Measurements from ENCODE around the gene AKAP3.

The AKAP3 gene

GRCh38 chr12:4621511-4621910, 27.3 kb downstream of the AKAP3 start:
- H3K9me3 ChIP-seq (replicated peaks in 1 of 2; ENCODE audit: control insufficient read depth in 2 of 2, insufficient read depth in 1 of 2, low read depth in 1 of 2, low read length in 2 of 2), result no peaks in the 10 kb centered on the region
- no peak overlapping the region for H2BK15ac ChIP-seq (ENCODE audit: low read length)
- H2AFZ ChIP-seq (ENCODE audit: low read length), result no peak overlapping the region
- H3K4me1 ChIP-seq (ENCODE audit: control insufficient read depth in 2 of 2, insufficient read depth in 1 of 2, low read depth in 1 of 2, low read length in 2 of 2), result no peaks in the 10 kb centered on the region
- H3K23ac ChIP-seq (ENCODE audit: low read depth, low read length, poor library complexity), result no peak overlapping the region
- no peak overlapping the region for H3K4ac ChIP-seq (ENCODE audit: low read length)
- no peak overlapping the region for H2BK120ac ChIP-seq (ENCODE audit: low read depth, low read length)
- no peak overlapping the region for H4K8ac ChIP-seq (ENCODE audit: low read depth, low read length)
- H3K36me3 ChIP-seq (replicated peaks in 1 of 2; ENCODE audit: control insufficient read depth in 2 of 2, insufficient read depth in 2 of 2, low read length in 2 of 2), result no peaks in the 10 kb centered on the region
- no peak overlapping the region for H3K9ac ChIP-seq (ENCODE audit: low read depth, low read length, poor library complexity)
- no peak overlapping the region for H3K14ac ChIP-seq (ENCODE audit: low read length)
- H3K18ac ChIP-seq (ENCODE audit: low read length), result no peak overlapping the region
- no peak overlapping the region for H4K91ac ChIP-seq (ENCODE audit: low read depth, low read length, poor library complexity)
- H3K4me2 ChIP-seq (ENCODE audit: insufficient read depth, low read length, poor library complexity, severe bottlenecking), result no peak overlapping the region
- H2BK12ac ChIP-seq (ENCODE audit: low read length), result no peak overlapping the region
- no CpG with 5 or more reads among the region's 3 CpGs for WGBS, 2 donors (ENCODE audit: extremely low coverage in 2 of 2, insufficient read length in 2 of 2, insufficient replicate concordance in 1 of 2)
- H3K27ac ChIP-seq (replicated peaks; ENCODE audit: low read length), result no peak overlapping the region
- H3K79me1 ChIP-seq (ENCODE audit: low read depth, low read length), result no peaks in the 10 kb centered on the region
- DNase-seq (ENCODE audit: low spot score), result no peak
- no peak overlapping the region for H3K4me3 ChIP-seq (ENCODE audit: low read length in 2 of 2)
- H3K27me3 ChIP-seq (ENCODE audit: control insufficient read depth in 3 of 3, insufficient read depth in 3 of 3, low read depth in 1 of 3, low read length in 3 of 3), result peaks cover 0 to 3% (median 0%) of the 10 kb centered on the region in 3 experiments
- no peak overlapping the region for H2BK5ac ChIP-seq (ENCODE audit: low read length)
- H2AK5ac ChIP-seq (ENCODE audit: low read depth, low read length), result no peak overlapping the region

GRCh38 chr12:4615667-4616066, 33.2 kb downstream of the AKAP3 start:
- 100% methylated on average over 1 of the region's 9 CpGs; no CpG with 5 or more reads in 1 of the 2 donors for WGBS, 2 donors (ENCODE audit: extremely low coverage in 2 of 2, insufficient read length in 2 of 2, insufficient replicate concordance in 1 of 2)
- DNase-seq (ENCODE audit: low spot score), result no peak
- H3K4ac ChIP-seq (ENCODE audit: low read length), result no peak overlapping the region

GRCh38 chr12:4610481-4610880, 38.4 kb downstream of the AKAP3 start:
- H3K27ac ChIP-seq (replicated peaks; ENCODE audit: low read length), result no peak overlapping the region
- no peaks in the 10 kb centered on the region for H3K79me1 ChIP-seq (ENCODE audit: low read depth, low read length)
- H4K8ac ChIP-seq (ENCODE audit: low read depth, low read length), result no peak overlapping the region
- no peak overlapping the region for H3K4me3 ChIP-seq (ENCODE audit: low read length in 2 of 2)
- no peak overlapping the region for H3K9ac ChIP-seq (ENCODE audit: low read depth, low read length, poor library complexity)
- H2AK5ac ChIP-seq (ENCODE audit: low read depth, low read length), result no peak overlapping the region
- no peak overlapping the region for H4K91ac ChIP-seq (ENCODE audit: low read depth, low read length, poor library complexity)
- no CpG with 5 or more reads among the region's 4 CpGs for WGBS, 2 donors (ENCODE audit: extremely low coverage in 2 of 2, insufficient read length in 2 of 2, insufficient replicate concordance in 1 of 2)
- no peak overlapping the region for H3K4me2 ChIP-seq (ENCODE audit: insufficient read depth, low read length, poor library complexity, severe bottlenecking)
- no peak overlapping the region for H2BK5ac ChIP-seq (ENCODE audit: low read length)
- H3K14ac ChIP-seq (ENCODE audit: low read length), result no peak overlapping the region
- no peak overlapping the region for H2BK120ac ChIP-seq (ENCODE audit: low read depth, low read length)
- H2AFZ ChIP-seq (ENCODE audit: low read length), result no peak overlapping the region
- H3K9me3 ChIP-seq (replicated peaks in 1 of 2; ENCODE audit: control insufficient read depth in 2 of 2, insufficient read depth in 1 of 2, low read depth in 1 of 2, low read length in 2 of 2), result no peaks in the 10 kb centered on the region
- peaks cover 0 to 8% of the 10 kb centered on the region in 2 donors for H3K4me1 ChIP-seq (ENCODE audit: control insufficient read depth in 2 of 2, insufficient read depth in 1 of 2, low read depth in 1 of 2, low read length in 2 of 2)
- no peaks in the 10 kb centered on the region for H3K27me3 ChIP-seq (ENCODE audit: control insufficient read depth in 3 of 3, insufficient read depth in 3 of 3, low read depth in 1 of 3, low read length in 3 of 3)
- no peak overlapping the region for H2BK15ac ChIP-seq (ENCODE audit: low read length)
- no peak overlapping the region for H3K23ac ChIP-seq (ENCODE audit: low read depth, low read length, poor library complexity)
- peaks cover 8 to 71% of the 10 kb centered on the region in 2 donors for H3K36me3 ChIP-seq (replicated peaks in 1 of 2; ENCODE audit: control insufficient read depth in 2 of 2, insufficient read depth in 2 of 2, low read length in 2 of 2)
- H3K4ac ChIP-seq (ENCODE audit: low read length), result no peak overlapping the region
- DNase-seq (ENCODE audit: low spot score), result no peak
- H3K18ac ChIP-seq (ENCODE audit: low read length), result no peak overlapping the region
- H2BK12ac ChIP-seq (ENCODE audit: low read length), result no peak overlapping the region

More at GRCh38 chr12:4615667-4616066, 33.2 kb downstream of the AKAP3 start:
- Histone ChIP-seq H4K91ac (ENCODE audit: low read depth, low read length, poor library complexity) (no peak overlapping the region), H3K14ac (ENCODE audit: low read length) (peak overlapping the region; percentile 33), H3K36me3 (replicated peaks in 1 of 2; ENCODE audit: control insufficient read depth in 2 of 2, insufficient read depth in 2 of 2, low read length in 2 of 2) (peaks cover 8 to 52% of the 10 kb centered on the region in 2 donors), H3K4me1 (ENCODE audit: control insufficient read depth in 2 of 2, insufficient read depth in 1 of 2, low read depth in 1 of 2, low read length in 2 of 2) (no peaks in the 10 kb centered on the region), H3K9ac (ENCODE audit: low read depth, low read length, poor library complexity) (peak overlapping the region; percentile 47), H3K23ac (ENCODE audit: low read depth, low read length, poor library complexity) (no peak overlapping the region), H2BK120ac (ENCODE audit: low read depth, low read length) (no peak overlapping the region), H2AFZ (ENCODE audit: low read length) (no peak overlapping the region), H3K9me3 (replicated peaks in 1 of 2; ENCODE audit: control insufficient read depth in 2 of 2, insufficient read depth in 1 of 2, low read depth in 1 of 2, low read length in 2 of 2) (no peaks in the 10 kb centered on the region), H3K4me2 (ENCODE audit: insufficient read depth, low read length, poor library complexity, severe bottlenecking) (no peak overlapping the region), H3K18ac (ENCODE audit: low read length) (no peak overlapping the region), H2BK15ac (ENCODE audit: low read length) (no peak overlapping the region), H2AK5ac (ENCODE audit: low read depth, low read length) (no peak overlapping the region), H2BK5ac (ENCODE audit: low read length) (peak overlapping the region; percentile 33), H3K79me1 (ENCODE audit: low read depth, low read length) (no peaks in the 10 kb centered on the region), H4K8ac (ENCODE audit: low read depth, low read length) (no peak overlapping the region), H3K27me3 (ENCODE audit: control insufficient read depth in 3 of 3, insufficient read depth in 3 of 3, low read depth in 1 of 3, low read length in 3 of 3) (no peaks in the 10 kb centered on the region), H3K27ac (replicated peaks; ENCODE audit: low read length) (no peak overlapping the region), H2BK12ac (ENCODE audit: low read length) (peak overlapping the region; percentile 30), H3K4me3 (ENCODE audit: low read length in 2 of 2) (no peak overlapping the region)

- H3K14ac ChIP-seq (ENCODE audit: low read length), result no peak overlapping the region
- no peak overlapping the region for H2BK5ac ChIP-seq (ENCODE audit: low read length)
These were observed 39.8 kb downstream of the AKAP3 start for GRCh38 chr12:4609071-4609470.

More at GRCh38 chr12:4609071-4609470, 39.8 kb downstream of the AKAP3 start:
- Histone ChIP-seq H3K4me2 (ENCODE audit: insufficient read depth, low read length, poor library complexity, severe bottlenecking) (no peak overlapping the region), H2BK15ac (ENCODE audit: low read length) (no peak overlapping the region), H3K9me3 (replicated peaks in 1 of 2; ENCODE audit: control insufficient read depth in 2 of 2, insufficient read depth in 1 of 2, low read depth in 1 of 2, low read length in 2 of 2) (no peaks in the 10 kb centered on the region), H3K4me3 (ENCODE audit: low read length in 2 of 2) (no peak overlapping the region), H3K79me1 (ENCODE audit: low read depth, low read length) (no peaks in the 10 kb centered on the region), H2BK120ac (ENCODE audit: low read depth, low read length) (no peak overlapping the region), H3K27ac (replicated peaks; ENCODE audit: low read length) (no peak overlapping the region), H3K9ac (ENCODE audit: low read depth, low read length, poor library complexity) (no peak overlapping the region), H3K4me1 (ENCODE audit: control insufficient read depth in 2 of 2, insufficient read depth in 1 of 2, low read depth in 1 of 2, low read length in 2 of 2) (peaks cover 0 to 8% of the 10 kb centered on the region in 2 donors), H4K91ac (ENCODE audit: low read depth, low read length, poor library complexity) (no peak overlapping the region), H2AFZ (ENCODE audit: low read length) (no peak overlapping the region), H4K8ac (ENCODE audit: low read depth, low read length) (no peak overlapping the region), H3K27me3 (ENCODE audit: control insufficient read depth in 3 of 3, insufficient read depth in 3 of 3, low read depth in 1 of 3, low read length in 3 of 3) (no peaks in the 10 kb centered on the region), H3K23ac (ENCODE audit: low read depth, low read length, poor library complexity) (no peak overlapping the region), H3K36me3 (replicated peaks in 1 of 2; ENCODE audit: control insufficient read depth in 2 of 2, insufficient read depth in 2 of 2, low read length in 2 of 2) (peaks cover 5 to 58% of the 10 kb centered on the region in 2 donors), H2BK12ac (ENCODE audit: low read length) (no peak overlapping the region), H2AK5ac (ENCODE audit: low read depth, low read length) (no peak overlapping the region), H3K4ac (ENCODE audit: low read length) (no peak overlapping the region), H3K18ac (ENCODE audit: low read length) (no peak overlapping the region)
- DNase-seq (ENCODE audit: low spot score), result no peak
- no CpG with 5 or more reads among the region's 9 CpGs for WGBS, 2 donors (ENCODE audit: extremely low coverage in 2 of 2, insufficient read length in 2 of 2, insufficient replicate concordance in 1 of 2)
